Measurements from ENCODE around the gene KHK. TPM values are rescaled to one million over a fixed set of nuclear protein-coding genes. Genes with fewer than 3 reads are reported as not detected.

KHK gene
- total RNA-seq, 1 experiment from 2014 or later = 1.5 TPM

GRCh38 chr2:27095745-27096651, 9.4 kb downstream of the KHK start:
- no TSS peak for BruUV-seq (replicated peaks)
- in situ Hi-C loops (cut with HindIII; ENCODE audit: low pct_unique_long_range_greater_than_20kb, low sequenced_read_pairs) (no loop called here), intact Hi-C loops (cut with micrococcal nuclease; ENCODE audit: unreplicated experiment) (loop anchor here (5.0 kb wide), 1 partner anchor 186 kb away; the partner anchor contains the start of gene TRIM54)
- Histone ChIP-seq H3K27ac (ENCODE audit: low read length) (no peak overlapping the region), H3K4me3 (ENCODE audit: low read depth in 2 of 2, low read length in 2 of 2) (peak overlapping the region in 1 of 2 experiments; percentile 36; a peak in 2 of 4 replicates), H3K36me3 (ENCODE audit: control insufficient read depth, insufficient read depth, low read length) (no peaks in the 10 kb centered on the region), H3K4me1 (ENCODE audit: control insufficient read depth, insufficient read depth, low read length) (no peaks in the 10 kb centered on the region), H3K9me3 (ENCODE audit: control insufficient read depth, insufficient read depth, low read depth, low read length) (no peaks in the 10 kb centered on the region), H3K27me3 (ENCODE audit: control insufficient read depth, insufficient read depth, low read length) (no peaks in the 10 kb centered on the region)
- no peak for DNase-seq (ENCODE audit: low read depth, low spot score)
- TF ChIP-seq TCF7L2 (IDR thresholded peaks at IDR 0.05; ENCODE audit: low read depth, low read length) (no peak), CTCF (IDR thresholded peaks at IDR 0.05) (no peak), REST (IDR thresholded peaks at IDR 0.05; ENCODE audit: insufficient read depth in 1 of 2, low read depth in 2 of 2, low read length in 1 of 2) (no peak), SIN3A (IDR thresholded peaks at IDR 0.05; ENCODE audit: borderline replicate concordance, insufficient read depth, low read depth, low read length) (no peak), POLR2AphosphoS5 (IDR thresholded peaks at IDR 0.05; ENCODE audit: low read depth, low read length) (no peak)
- peak; percentile 76 for ATAC-seq
- ChIA-PET CTCF (interaction anchor here (1.1 kb wide), 1 partner anchor 75 kb away, joined by 4 read pairs; no protein-coding TSS in a partner anchor), POLR2A (no interaction called here)

- intact Hi-C loops (cut with micrococcal nuclease; ENCODE audit: unreplicated experiment) = loop anchor here (5.0 kb wide), 1 partner anchor 185 kb away; the partner anchor contains the start of gene TRIM54
- no peak overlapping the region for H3K4me3 ChIP-seq (ENCODE audit: low read depth in 2 of 2, low read length in 2 of 2)
- in situ Hi-C loops (cut with HindIII; ENCODE audit: low pct_unique_long_range_greater_than_20kb, low sequenced_read_pairs) = no loop called here
- DNase-seq (ENCODE audit: low read depth, low spot score) (no peak), ATAC-seq (no peak)
- ChIA-PET POLR2A (interaction anchor here (1.0 kb wide), 1 partner anchor 186 kb away, joined by 3 read pairs; the partner anchor contains the start of gene TRIM54), CTCF (interaction anchor here (0.8 to 1.1 kb wide), 2 partner anchors 74 to 95 kb away, joined by 3 to 4 read pairs; no protein-coding TSS in a partner anchor)
- H3K27ac ChIP-seq (ENCODE audit: low read length) = no peak overlapping the region
- BruUV-seq (replicated peaks) = no TSS peak
- no peaks in the 10 kb centered on the region for H3K36me3 ChIP-seq (ENCODE audit: control insufficient read depth, insufficient read depth, low read length)
- no peaks in the 10 kb centered on the region for H3K9me3 ChIP-seq (ENCODE audit: control insufficient read depth, insufficient read depth, low read depth, low read length)
- H3K4me1 ChIP-seq (ENCODE audit: control insufficient read depth, insufficient read depth, low read length) = no peaks in the 10 kb centered on the region
- TF ChIP-seq SIN3A (IDR thresholded peaks at IDR 0.05; ENCODE audit: borderline replicate concordance, insufficient read depth, low read depth, low read length) (no peak), POLR2AphosphoS5 (IDR thresholded peaks at IDR 0.05; ENCODE audit: low read depth, low read length) (no peak), CTCF (IDR thresholded peaks at IDR 0.05) (no peak), REST (IDR thresholded peaks at IDR 0.05; ENCODE audit: insufficient read depth in 1 of 2, low read depth in 2 of 2, low read length in 1 of 2) (no peak), TCF7L2 (IDR thresholded peaks at IDR 0.05; ENCODE audit: low read depth, low read length) (no peak)
- no peaks in the 10 kb centered on the region for H3K27me3 ChIP-seq (ENCODE audit: control insufficient read depth, insufficient read depth, low read length)
These were observed 10.3 kb downstream of the KHK start for GRCh38 chr2:27096748-27097297.

Measured in Panc1 (cell line).